Measurements from ENCODE around the gene HYLS1. TPM values are rescaled to one million over a fixed set of nuclear protein-coding genes. Genes with fewer than 3 reads are reported as not detected.
A peak's percentile ranks its signal among the peaks of the same experiment; 100 is the strongest.

Gene HYLS1
- total RNA-seq, 2 donors from 2014 or later, result 0.33 to 1.3 TPM

DNA sequence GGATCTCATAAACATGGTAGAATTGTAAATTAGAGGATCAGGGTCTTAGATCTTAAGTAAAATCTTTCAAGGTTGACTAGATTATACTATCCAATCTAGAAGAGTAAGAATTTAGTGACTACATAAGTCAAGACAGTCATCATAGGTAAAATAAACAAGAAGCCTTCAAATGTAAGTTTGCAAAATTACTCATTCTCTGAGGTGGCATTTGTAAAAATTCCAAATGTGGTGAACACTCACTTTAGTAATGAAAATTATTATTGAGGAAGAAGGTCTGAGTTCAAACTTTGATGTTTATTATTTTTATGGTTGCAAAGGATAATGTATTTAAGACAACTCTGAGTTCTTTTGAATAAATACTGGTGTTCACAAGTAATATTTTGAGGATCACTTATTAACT, 4.6 kb downstream of the HYLS1 start:
- H3K4me1 ChIP-seq, result peaks cover 5% of the 10 kb centered on the region
- no peak for ATAC-seq

GRCh38 chr11:125892994-125893393, 5.5 kb downstream of the HYLS1 start:
- peaks cover 4% of the 10 kb centered on the region for H3K4me1 ChIP-seq
- intact Hi-C loops (cut with DNase I), result no loop called here
- H3K36me3 ChIP-seq (replicated peaks in 1 of 2; ENCODE audit: insufficient read depth in 1 of 2, low read depth in 2 of 2), result peaks cover 0 to 9% of the 10 kb centered on the region in 2 donors
- DNase-seq (no peak), ATAC-seq (no peak)
- H3K9me3 ChIP-seq, result no peaks in the 10 kb centered on the region
- H3K27ac ChIP-seq, result no peak overlapping the region
- TF ChIP-seq CTCF (IDR thresholded peaks at IDR 0.05) (no peak), POLR2A (IDR thresholded peaks at IDR 0.05) (no peak)
- H3K4me3 ChIP-seq, result no peak overlapping the region
- no peaks in the 10 kb centered on the region for H3K27me3 ChIP-seq

More for the DNA sequence above, 4.6 kb downstream of the HYLS1 start:
- DNase-seq, result no peak
- Histone ChIP-seq H3K4me3 (no peak overlapping the region), H3K36me3 (replicated peaks in 1 of 2; ENCODE audit: insufficient read depth in 1 of 2, low read depth in 2 of 2) (peaks cover 0 to 9% of the 10 kb centered on the region in 2 donors), H3K27me3 (no peaks in the 10 kb centered on the region), H3K9me3 (no peaks in the 10 kb centered on the region), H3K27ac (no peak overlapping the region)
- TF ChIP-seq CTCF (IDR thresholded peaks at IDR 0.05) (no peak), POLR2A (IDR thresholded peaks at IDR 0.05) (no peak)
- intact Hi-C loops (cut with DNase I), result no loop called here

GRCh38 chr11:125901872-125902271, 14.4 kb downstream of the HYLS1 start:
- no peak overlapping the region for H3K27ac ChIP-seq

DNA sequence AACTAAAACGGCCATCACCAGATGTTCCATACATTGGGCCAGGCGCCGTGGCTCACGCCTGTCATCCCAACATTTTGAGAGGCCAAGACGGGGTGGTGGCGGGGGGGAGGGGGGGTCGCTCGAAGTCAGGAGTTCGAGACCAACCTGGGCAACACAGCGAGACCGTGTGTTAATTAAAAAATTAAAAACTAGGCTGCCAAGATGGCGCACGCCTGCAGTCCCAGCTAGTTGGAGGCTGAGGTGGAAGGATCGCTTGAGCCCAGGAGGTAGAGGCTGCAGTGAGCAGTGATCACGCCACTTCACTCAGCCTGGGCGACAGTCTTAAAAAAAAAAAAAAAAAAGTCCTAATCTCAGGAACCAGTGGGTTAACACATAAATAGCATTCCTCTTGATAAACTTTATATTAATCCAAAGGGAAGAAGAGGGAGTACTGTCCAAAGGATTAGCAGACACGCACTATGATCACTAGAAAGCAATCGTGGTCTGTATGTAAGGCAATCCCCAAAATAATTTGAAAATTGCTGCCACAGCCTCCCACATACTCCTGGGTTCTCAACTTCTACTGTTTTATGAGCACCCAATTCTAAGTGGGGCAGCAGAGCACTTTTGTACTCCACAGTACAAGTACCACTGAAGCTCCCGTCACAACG, 14.9 kb downstream of the HYLS1 start:
- peak overlapping the region in 3 of 4 donors; percentile 39 to 83 (median 76) for H3K27ac ChIP-seq

More at GRCh38 chr11:125901872-125902271, 14.4 kb downstream of the HYLS1 start:
- DNase-seq, result no peak
- intact Hi-C loops (cut with DNase I), result no loop called here
- Histone ChIP-seq H3K27me3 (no peaks in the 10 kb centered on the region), H3K4me1 (peaks cover 28% of the 10 kb centered on the region), H3K36me3 (replicated peaks in 1 of 2; ENCODE audit: insufficient read depth in 1 of 2, low read depth in 2 of 2) (no peaks in the 10 kb centered on the region), H3K4me3 (no peak overlapping the region), H3K9me3 (no peaks in the 10 kb centered on the region)
- WGBS, 2 donors, result 76% methylated on average over 6 of the region's 6 CpGs
- TF ChIP-seq CTCF (IDR thresholded peaks at IDR 0.05), result no peak
- no peak for TF ChIP-seq POLR2A (IDR thresholded peaks at IDR 0.05)
- ATAC-seq, result no peak

More for the DNA sequence above, 14.9 kb downstream of the HYLS1 start:
- DNase-seq, result no peak
- 36 to 52% methylated on average over 16 to 20 of the region's 20 CpGs for WGBS, 2 donors
- H3K27me3 ChIP-seq, result no peaks in the 10 kb centered on the region
- H3K36me3 ChIP-seq (replicated peaks in 1 of 2; ENCODE audit: insufficient read depth in 1 of 2, low read depth in 2 of 2), result no peaks in the 10 kb centered on the region
- ATAC-seq, result no peak
- H3K4me3 ChIP-seq, result peak overlapping the region; percentile 55 to 61
- peaks cover 28% of the 10 kb centered on the region for H3K4me1 ChIP-seq
- intact Hi-C loops (cut with DNase I), result no loop called here
- no peaks in the 10 kb centered on the region for H3K9me3 ChIP-seq
- no peak for TF ChIP-seq POLR2A (IDR thresholded peaks at IDR 0.05)
- no peak for TF ChIP-seq CTCF (IDR thresholded peaks at IDR 0.05)

Measured in body of pancreas (tissue), 4 donors.